SU-DHL-6 (cell line): ENCODE results near the gene SORBS2.

Experiments
- H2AFZ ChIP-seq: fragments of 200-600 bp; sonication (generic); 2 replicates; pipeline ENCODE4 v1.6.1; 2014; ENCODE audit warnings: low read depth, mild to moderate bottlenecking, moderate library complexity, mixed read lengths, antibody characterized with exemption, low read length; ENCODE audit not compliant: severe bottlenecking
- H3F3A ChIP-seq: fragments of 200-600 bp; shearing (Covaris generic); 2 replicates; pipeline ENCODE4 v1.6.0; 2016; ENCODE audit warnings: antibody characterized with exemption, mild to moderate bottlenecking; ENCODE audit not compliant: insufficient read depth
- H3K27ac ChIP-seq: fragments of 200-600 bp; sonication (generic); 2 replicates; pipeline ENCODE4 v1.5.1; 2016; ENCODE audit warnings: low read depth, mild to moderate bottlenecking, low read length, moderate library complexity, mixed read lengths
- H3K27me3 ChIP-seq: fragments of 200-600 bp; sonication (generic), shearing (Covaris generic); 2 replicates; pipeline ENCODE4 v1.6.0; 2014; ENCODE audit warnings: mild to moderate bottlenecking, low read length
- H3K36me3 ChIP-seq: fragments of 200-600 bp; sonication (generic); 2 replicates; pipeline ENCODE4 v1.6.1; 2014; ENCODE audit warnings: mild to moderate bottlenecking, low read length, mixed read lengths
- H3K4me2 ChIP-seq: fragments of 300-600, 200-600 bp; shearing (Covaris generic), sonication (generic); 2 replicates; pipeline ENCODE4 v1.6.0; 2014; ENCODE audit warnings: low read length, low read depth, mild to moderate bottlenecking; ENCODE audit not compliant: poor library complexity, severe bottlenecking
- H3K4me3 ChIP-seq: fragments of 200-600 bp; sonication (generic); 2 replicates; pipeline ENCODE4 v1.5.1; 2014; ENCODE audit warnings: antibody characterized with exemption, low read length, mild to moderate bottlenecking, mixed read lengths; ENCODE audit not compliant: insufficient read depth, poor library complexity, severe bottlenecking
- H3K79me2 ChIP-seq: fragments of 200-600 bp; sonication (generic); 2 replicates; pipeline ENCODE4 v1.6.1; 2014; ENCODE audit warnings: mild to moderate bottlenecking, low read length, moderate library complexity; ENCODE audit not compliant: insufficient read depth
- H3K9ac ChIP-seq: fragments of 200-600 bp; sonication (generic); 2 replicates; pipeline ENCODE4 v1.7.0; 2014; ENCODE audit warnings: mild to moderate bottlenecking, low read length
- H3K9me2 ChIP-seq: fragments of 200-600 bp; sonication (generic); replicated peaks from 2 replicates; pipeline ENCODE4 v1.6.1; 2014; ENCODE audit warnings: low read length; ENCODE audit not compliant: insufficient read depth
- H3K9me3 ChIP-seq: fragments of 200-600 bp; sonication (generic); 2 replicates; pipeline ENCODE4 v1.6.1; 2014; ENCODE audit warnings: low read length, mixed read lengths; ENCODE audit not compliant: insufficient read depth
- H4K20me1 ChIP-seq: fragments of 200-600 bp; sonication (generic); 2 replicates; pipeline ENCODE4 v1.6.1; 2014; ENCODE audit warnings: low read depth, mild to moderate bottlenecking, antibody characterized with exemption, low read length, moderate library complexity, mixed read lengths
- EZH2phosphoT487 ChIP-seq: fragments of 200-600 bp; sonication (generic), shearing (Covaris generic); conservative IDR thresholded peaks from 2 replicates; pipeline ENCODE4 v1.6.1; 2018; ENCODE audit warnings: mild to moderate bottlenecking, antibody characterized with exemption, low read length, moderate library complexity, mixed read lengths
- TF ChIP-seq, protein P1 (sequence below): fragments of 200-600 bp; sonication (generic); IDR thresholded peaks from one replicate; pipeline ENCODE4 v1.5.1; 2017; ENCODE audit warnings: antibody characterized with exemption, mild to moderate bottlenecking, low read length, moderate library complexity; ENCODE audit not compliant: insufficient read depth, poor library complexity, severe bottlenecking

Gene SORBS2

DNA sequence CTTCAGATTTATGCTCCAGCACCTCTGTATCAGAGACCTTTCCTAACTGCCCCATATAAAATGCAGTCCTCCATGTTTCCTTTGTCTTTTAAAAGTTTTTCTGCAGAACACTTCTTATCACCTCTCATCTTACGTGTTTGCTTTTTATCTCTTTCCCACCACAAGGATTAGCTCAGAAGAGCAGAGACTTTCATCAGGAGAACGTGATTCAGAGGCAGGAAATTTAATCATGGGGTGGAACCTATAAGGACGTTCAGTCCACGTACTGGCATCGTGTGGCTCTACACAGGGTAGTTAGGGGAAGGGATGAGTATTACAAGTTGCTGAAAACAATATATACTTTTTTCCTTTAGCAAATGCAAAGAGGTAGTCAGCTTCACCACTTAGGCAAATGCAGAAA, 98.7 kb downstream of the SORBS2 start:
- TF ChIP-seq, protein P1, sequence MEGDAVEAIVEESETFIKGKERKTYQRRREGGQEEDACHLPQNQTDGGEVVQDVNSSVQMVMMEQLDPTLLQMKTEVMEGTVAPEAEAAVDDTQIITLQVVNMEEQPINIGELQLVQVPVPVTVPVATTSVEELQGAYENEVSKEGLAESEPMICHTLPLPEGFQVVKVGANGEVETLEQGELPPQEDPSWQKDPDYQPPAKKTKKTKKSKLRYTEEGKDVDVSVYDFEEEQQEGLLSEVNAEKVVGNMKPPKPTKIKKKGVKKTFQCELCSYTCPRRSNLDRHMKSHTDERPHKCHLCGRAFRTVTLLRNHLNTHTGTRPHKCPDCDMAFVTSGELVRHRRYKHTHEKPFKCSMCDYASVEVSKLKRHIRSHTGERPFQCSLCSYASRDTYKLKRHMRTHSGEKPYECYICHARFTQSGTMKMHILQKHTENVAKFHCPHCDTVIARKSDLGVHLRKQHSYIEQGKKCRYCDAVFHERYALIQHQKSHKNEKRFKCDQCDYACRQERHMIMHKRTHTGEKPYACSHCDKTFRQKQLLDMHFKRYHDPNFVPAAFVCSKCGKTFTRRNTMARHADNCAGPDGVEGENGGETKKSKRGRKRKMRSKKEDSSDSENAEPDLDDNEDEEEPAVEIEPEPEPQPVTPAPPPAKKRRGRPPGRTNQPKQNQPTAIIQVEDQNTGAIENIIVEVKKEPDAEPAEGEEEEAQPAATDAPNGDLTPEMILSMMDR: no peak
- no peak for TF ChIP-seq EZH2phosphoT487
- H3K36me3 ChIP-seq: no peaks in the 10 kb centered on the region
- H3K27me3 ChIP-seq: no peaks in the 10 kb centered on the region
- H3K79me2 ChIP-seq: no peaks in the 10 kb centered on the region
- no peaks in the 10 kb centered on the region for H3K9me3 ChIP-seq
- no peak overlapping the region for H3K4me2 ChIP-seq
- H3K27ac ChIP-seq: no peak overlapping the region
- no peaks in the 10 kb centered on the region for H4K20me1 ChIP-seq
- no peaks in the 10 kb centered on the region for H3K9me2 ChIP-seq
- H2AFZ ChIP-seq: no peak overlapping the region
- no peaks in the 10 kb centered on the region for H3F3A ChIP-seq
- no peak overlapping the region for H3K9ac ChIP-seq
- H3K4me3 ChIP-seq: no peak overlapping the region

DNA sequence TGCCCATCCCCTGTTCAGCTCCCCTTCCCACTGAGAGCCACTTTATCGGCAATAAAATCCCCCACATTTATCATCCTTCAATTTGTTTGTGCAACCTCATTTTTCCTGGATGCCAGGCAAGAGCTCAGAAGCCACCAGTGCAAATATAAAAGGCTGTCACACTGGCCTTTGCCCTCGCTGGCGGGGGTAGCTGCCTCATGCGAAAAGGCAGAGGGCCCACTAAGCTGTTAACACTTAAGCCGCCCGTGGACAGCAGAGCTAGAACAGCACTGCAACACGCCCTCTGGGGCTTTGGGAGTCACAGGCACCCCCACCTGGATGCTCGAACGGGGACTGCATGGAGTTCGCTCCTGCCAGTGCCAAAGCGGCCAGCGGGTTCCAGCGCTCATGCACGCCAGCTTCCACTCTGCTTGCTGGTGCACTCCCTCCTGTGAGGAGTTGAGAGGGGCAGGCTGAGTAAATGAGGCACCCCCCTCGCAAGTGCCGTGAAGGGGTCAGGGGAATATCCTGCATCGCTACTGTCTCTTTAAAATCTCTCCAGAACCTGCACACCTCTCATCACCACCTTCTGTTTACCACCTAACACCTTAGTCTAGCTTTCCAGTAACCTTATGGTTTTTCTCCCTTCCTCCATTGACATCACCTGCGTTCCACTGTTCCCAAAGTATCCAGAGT, 99.5 kb downstream of the SORBS2 start:
- no peak overlapping the region for H3K27ac ChIP-seq
- H3K27me3 ChIP-seq: no peaks in the 10 kb centered on the region
- no peaks in the 10 kb centered on the region for H3K9me2 ChIP-seq
- no peak overlapping the region for H3K4me3 ChIP-seq
- TF ChIP-seq EZH2phosphoT487: no peak
- TF ChIP-seq, protein P1: no peak
- H3F3A ChIP-seq: no peaks in the 10 kb centered on the region
- no peaks in the 10 kb centered on the region for H3K9me3 ChIP-seq
- H3K9ac ChIP-seq: no peak overlapping the region
- no peaks in the 10 kb centered on the region for H3K36me3 ChIP-seq
- no peak overlapping the region for H3K4me2 ChIP-seq
- H3K79me2 ChIP-seq: no peaks in the 10 kb centered on the region
- H2AFZ ChIP-seq: no peak overlapping the region
- no peaks in the 10 kb centered on the region for H4K20me1 ChIP-seq

DNA sequence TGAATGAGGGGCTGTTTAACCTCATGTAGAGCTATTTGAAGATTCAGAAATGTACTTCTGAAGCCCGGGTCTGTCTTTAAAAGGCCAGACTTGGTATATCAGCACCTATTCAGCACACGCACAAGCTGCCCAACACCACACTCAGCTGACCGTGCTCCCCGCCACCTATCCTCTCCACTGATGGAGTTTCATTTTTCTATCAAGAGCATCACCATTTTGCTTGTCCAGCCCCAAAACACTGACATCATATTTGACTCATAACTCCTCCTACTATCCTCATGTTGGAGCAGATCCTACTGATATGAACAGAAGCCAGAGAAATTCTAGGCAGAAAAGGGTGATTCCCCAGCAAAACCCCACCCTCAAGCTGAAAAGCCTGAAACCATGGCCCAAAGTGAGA, 100.3 kb downstream of the SORBS2 start:
- no peak overlapping the region for H2AFZ ChIP-seq
- H3K9me3 ChIP-seq: no peaks in the 10 kb centered on the region
- no peak overlapping the region for H3K27ac ChIP-seq

More for the DNA sequence above, 100.3 kb downstream of the SORBS2 start:
- Histone ChIP-seq H3K79me2 (no peaks in the 10 kb centered on the region), H4K20me1 (no peaks in the 10 kb centered on the region), H3F3A (no peaks in the 10 kb centered on the region), H3K36me3 (no peaks in the 10 kb centered on the region), H3K4me2 (no peak overlapping the region), H3K27me3 (no peaks in the 10 kb centered on the region), H3K9me2 (no peaks in the 10 kb centered on the region), H3K9ac (no peak overlapping the region), H3K4me3 (no peak overlapping the region)
- TF ChIP-seq, protein P1: no peak
- TF ChIP-seq EZH2phosphoT487: no peak
